OCI-M1 (cell line): ENCODE data around the gene DYNLT2B.
"Not testable (repeated sequence)": the region's sequence is repeated elsewhere in the genome, so short reads cannot be mapped to it uniquely, and the experiment has no call there.

ENCODE experiments used
- DNase-seq: peaks from one replicate; lab custom pipeline; 2025; lab: John Stamatoyannopoulos, UW

Gene DYNLT2B

GRCh38 chr3:196317687-196318467 lies at the start of gene DYNLT2B:
Gene DYNLT2B (minus strand): TSS chr3:196318240. CDS start chr3:196318152, 88 bp downstream.
- peak; percentile 91 for DNase-seq

- DNase-seq, result no peak
Measured at GRCh38 chr3:196365736-196366135, 47.7 kb upstream of the DYNLT2B start.

DNA sequence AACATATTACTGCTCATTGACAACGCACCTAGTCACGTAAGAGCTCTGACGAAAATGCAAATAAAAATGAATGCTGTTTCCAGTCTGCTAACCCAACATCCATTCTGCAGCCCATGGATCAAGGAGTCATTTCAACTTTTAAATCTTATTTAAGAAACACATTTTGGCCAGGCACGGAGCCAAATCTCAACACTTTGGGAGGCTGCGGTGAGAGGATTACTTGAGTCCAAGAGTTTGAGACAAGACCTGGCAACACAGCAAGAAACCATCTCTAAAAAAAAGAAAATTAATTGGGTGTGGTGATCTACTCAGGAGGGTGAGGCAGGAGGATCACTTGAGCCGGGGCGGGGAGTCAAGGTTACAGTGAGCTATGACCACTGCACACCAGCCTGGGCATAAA lies 42.5 kb upstream of the DYNLT2B start:
- DNase-seq, result no peak

DNA sequence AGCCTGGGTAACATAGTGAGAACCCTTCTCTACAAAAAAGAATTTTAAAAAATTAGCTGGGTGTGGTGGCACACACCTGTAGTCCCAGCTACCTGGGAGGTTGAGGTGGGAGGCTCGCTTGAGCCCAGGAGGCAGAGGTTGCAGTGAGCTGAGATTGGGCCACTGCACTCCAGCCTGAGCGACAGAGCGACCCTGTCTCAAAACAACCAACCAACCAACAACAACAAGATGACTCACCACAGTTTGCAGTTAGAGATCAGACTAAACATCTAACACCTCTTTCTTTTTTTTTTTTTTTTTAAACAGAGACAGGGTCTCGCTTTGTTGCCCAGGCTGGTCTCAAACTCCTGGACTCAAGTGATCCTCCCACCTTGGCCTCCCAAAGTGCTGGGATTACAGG lies 40.5 kb upstream of the DYNLT2B start:
- not testable (repeated sequence) for DNase-seq

GRCh38 chr3:196357905-196358304 lies 39.9 kb upstream of the DYNLT2B start:
- DNase-seq, result no peak

GRCh38 chr3:196356556-196356955 lies 38.5 kb upstream of the DYNLT2B start:
- no peak for DNase-seq

DNA sequence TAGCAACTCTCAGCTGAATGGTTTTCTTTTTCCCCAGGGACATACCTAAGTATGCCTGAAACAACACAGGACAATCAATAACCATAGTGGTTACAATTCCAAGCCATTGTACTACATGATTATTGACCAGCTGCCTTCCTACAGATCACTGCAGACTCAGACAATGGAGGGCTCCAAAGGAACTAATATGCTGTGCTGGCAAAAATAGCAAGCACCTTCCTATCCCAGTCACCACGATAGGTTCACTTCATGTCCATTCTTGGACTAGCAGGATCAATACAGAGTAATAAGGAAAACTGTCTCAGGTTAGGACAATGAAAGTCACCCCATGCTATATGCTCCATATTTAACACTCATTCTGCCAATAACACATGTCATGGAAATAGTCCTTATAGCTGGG lies 37.6 kb upstream of the DYNLT2B start:
- no peak for DNase-seq

- no peak for DNase-seq
Measured at GRCh38 chr3:196354132-196354531, 36.1 kb upstream of the DYNLT2B start.

GRCh38 chr3:196351541-196351940 lies 33.5 kb upstream of the DYNLT2B start:
- DNase-seq, result no peak

- no peak for DNase-seq
Measured at GRCh38 chr3:196350067-196350466, 32.0 kb upstream of the DYNLT2B start.

DNA sequence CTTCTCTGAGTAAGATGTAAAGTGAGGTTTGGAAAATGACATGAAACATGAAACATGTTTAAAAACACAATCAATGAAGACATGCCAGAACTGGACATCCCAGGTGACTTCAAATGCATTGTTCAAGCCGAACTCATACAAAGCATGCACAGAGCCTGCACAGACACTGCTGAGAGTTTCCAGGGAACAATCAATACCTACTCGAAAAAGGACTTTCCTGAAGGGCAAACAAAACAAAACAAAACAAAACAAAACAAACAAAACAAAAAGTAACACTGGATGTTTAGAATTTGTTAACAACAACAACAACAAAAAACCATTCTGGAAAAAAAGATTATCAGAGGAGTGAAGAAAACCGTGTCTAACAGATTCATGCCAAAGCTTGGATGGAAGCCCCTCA lies 30.7 kb upstream of the DYNLT2B start:
- DNase-seq, result no peak

GRCh38 chr3:196344663-196345062 lies 26.6 kb upstream of the DYNLT2B start:
- peak; percentile 65 for DNase-seq

DNA sequence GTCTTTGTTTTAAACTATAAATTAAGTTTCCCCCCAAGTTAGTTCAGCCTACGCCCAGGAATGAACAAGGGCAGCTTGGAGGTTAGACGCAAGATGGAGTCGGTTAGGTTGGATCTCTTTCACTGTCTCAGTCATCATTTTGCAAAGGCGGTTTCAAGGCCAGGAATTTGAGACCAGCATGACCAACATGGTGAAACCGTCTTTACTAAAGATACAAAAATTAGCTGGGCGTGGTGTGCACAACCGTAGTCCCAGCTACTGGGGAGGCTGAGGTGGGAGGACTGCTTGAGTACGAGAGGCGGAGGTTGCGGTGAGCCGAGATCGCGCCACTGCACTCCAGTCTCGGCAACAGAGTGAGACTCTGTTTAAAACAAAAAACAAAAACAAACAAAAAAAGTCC lies 25.9 kb upstream of the DYNLT2B start:
- DNase-seq, result not testable (repeated sequence)

- DNase-seq, result no peak
Measured at GRCh38 chr3:196341137-196341536, 23.1 kb upstream of the DYNLT2B start.

DNA sequence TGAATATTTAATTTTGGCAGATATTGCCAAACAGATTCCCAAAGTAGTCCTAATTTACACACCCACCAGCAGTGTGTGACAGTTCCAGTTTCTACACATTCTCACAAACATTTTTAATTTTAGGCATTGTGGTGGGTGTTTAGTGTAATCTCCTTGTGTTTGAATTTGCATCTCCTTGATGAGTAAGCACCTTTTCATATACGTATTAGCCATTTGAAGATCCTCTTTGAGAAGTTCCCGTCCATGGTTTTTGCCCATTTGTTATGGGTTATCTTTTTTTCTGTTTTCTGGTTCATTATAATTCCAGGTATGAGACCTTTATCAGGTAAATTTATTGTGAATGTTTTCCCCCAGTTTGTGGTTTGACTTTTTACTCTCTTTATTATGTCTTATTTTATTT lies 22.4 kb upstream of the DYNLT2B start:
- DNase-seq, result no peak

DNA sequence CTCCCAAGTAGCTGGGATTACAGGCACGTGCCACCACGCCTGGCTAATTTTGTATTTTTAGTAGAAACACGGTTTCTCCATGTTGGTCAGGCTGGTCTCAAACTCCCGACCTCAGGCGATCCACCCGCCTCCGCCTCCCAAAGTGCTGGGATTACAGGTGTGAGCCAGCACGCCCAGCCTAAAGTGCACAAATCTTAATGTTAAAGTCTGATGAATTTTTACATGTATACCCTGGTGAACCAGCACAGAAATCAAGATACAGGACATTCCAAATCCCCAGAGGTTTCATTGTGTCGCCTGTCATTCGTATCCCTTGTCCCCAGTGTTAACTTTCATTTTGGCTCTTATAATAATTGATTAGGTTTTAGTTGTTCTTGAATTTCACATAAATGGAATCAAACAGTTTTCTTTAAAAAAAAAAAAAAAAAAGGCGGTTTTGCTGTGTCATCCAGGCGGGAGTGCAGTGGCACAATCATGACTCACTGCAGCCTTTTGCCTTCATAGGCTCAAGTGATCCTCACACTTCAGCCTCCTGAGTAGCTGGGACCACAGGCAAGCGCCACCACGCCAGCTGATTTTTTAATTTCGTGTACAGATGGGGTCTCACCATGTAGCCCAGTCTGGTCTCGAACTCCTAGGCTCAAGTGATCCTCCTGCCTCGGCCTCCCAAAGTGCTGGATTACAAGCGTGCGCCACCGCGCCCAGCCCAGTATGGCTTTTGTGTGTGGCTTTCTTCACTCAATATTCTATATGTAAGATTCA lies 21.6 kb upstream of the DYNLT2B start:
- DNase-seq, result peak; percentile 68

GRCh38 chr3:196339044-196339443 lies 21.0 kb upstream of the DYNLT2B start:
- DNase-seq, result no peak

DNA sequence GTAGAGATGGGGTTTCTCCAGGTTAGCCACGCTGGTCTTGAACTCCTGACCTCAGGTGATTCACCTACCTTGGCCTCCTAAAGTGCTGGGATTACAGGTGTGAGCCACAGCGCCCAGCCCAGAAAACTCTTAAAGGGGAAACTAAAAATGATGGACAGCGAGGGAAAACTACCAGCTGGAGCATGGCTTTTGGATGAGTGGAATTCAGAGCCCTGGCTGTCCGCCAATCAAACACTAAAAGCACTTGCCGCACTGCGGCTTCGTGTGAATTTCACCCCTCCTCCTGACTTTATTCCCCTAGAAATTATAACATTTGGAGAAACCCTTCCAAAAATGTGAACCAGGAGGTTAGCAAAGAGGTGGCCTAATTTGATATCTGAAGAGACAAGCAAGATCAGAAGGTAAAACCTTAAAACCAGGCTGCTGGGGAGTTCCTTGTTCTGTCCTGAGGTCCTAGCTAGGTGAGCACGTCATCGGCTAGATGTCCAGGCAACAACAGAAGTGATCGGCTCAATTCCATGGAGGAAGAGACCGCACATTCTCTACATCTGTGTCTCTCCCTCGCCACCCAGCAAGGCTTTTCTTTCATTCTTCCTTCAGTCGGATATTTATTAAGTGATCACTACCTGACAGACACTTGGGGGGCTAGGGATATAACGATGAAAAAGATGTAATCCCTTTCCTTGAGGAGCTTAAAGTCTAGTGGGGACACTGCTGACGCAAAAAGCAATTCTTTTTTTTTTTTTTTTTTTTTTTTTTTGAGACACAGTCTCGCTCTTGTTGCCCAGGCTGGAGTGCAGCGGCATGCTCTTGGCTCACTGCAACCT lies 18.5 kb upstream of the DYNLT2B start:
- DNase-seq, result no peak

DNA sequence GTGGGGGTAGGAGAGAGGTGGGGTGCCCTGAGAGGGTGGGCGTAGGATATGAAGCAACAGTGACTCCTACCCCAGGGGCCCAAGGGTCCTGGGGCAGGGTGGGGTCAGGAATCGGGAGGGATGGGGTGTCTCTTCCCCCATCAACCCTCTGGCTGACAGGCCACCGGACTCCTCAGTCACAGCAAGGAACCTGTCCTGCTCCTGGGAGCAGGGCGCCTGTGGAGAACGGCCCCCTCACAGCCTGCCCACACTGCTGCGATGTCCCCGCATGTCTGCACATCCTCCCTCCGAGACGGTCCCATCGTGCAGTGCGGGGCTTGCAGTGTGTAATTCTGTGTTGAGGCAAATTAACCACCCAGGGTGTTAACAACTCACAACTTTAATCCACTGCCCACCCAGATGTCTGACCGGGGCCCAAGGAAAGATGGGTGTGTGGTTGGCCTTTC lies 17.5 kb upstream of the DYNLT2B start:
- no peak for DNase-seq

DNA sequence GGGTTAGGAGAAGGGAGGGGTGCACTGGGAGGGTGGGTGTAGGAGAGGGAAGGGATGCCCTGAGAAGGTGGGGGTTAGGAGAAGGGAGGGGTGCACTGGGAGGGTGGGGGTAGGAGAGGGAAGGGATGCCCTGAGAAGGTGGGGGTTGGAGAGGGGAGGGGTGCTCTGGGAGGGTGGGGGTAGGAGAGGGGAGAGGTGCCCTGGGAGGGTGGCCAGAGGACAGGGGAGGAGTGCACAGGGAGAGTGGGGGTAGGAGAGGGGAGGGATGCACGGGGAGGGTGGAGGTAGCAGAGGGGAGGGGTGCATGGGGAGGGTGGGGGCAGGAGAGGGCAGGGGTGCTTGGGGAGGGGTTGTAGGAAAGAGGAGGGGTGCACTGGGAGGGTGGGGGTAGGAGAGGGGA lies 16.9 kb upstream of the DYNLT2B start:
- DNase-seq, result no peak

DNA sequence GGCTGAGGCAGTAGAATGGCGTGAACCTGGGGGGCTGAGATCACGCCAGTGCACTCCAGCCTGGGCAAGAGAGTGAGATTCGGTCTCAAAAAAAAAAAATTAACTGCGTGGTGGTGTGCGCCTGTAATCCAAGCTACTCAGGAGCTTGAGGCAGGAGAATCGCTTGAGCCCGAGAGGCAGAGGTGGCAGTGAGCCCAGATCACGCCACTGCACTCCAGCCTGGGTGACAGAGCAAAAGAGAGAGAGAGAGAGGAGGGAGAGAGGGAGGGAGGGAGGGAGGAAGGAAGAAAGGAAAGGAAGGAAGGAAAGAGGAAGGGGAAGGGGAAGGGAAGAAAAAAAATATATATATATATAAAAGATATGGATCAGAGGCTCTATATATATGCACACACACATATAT lies 14.1 kb upstream of the DYNLT2B start:
- no peak for DNase-seq

DNA sequence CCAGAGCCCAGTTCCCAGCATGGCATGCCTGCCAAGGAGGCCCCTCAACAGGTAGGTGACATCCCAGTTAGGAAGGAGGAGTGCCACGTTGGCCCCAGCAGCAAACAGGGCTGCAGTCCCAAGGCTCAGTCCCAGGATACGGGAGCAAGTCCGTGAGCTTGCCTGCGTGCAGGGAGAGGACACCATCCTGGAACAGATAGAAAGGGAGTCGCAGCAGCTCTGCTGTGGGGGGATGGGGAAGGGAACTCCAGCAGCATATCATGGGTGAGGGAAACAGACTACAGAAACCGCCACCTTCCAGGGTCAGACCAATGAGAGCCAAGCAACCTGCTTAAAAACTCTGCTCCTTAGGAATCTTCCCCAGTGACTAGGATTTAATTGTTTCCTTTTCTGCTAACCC lies 9.4 kb upstream of the DYNLT2B start:
- no peak for DNase-seq
